22Rv1 (cell line): ENCODE measurements around the gene MAGEA1.
"Not testable (repeated sequence)": the region's sequence is repeated elsewhere in the genome, so short reads cannot be mapped to it uniquely, and the experiment has no call there.

Experiments
- CTCF ChIP-seq: fragments of 450-650 bp; IDR thresholded peaks from 2 replicates; pipeline ENCODE4 v1.5.1; 2017; ENCODE audit warnings: mild to moderate bottlenecking
- ZFX ChIP-seq: fragments of 450-650 bp; IDR thresholded peaks from 2 replicates; pipeline ENCODE4 v1.6.1; 2017; ENCODE audit warnings: antibody characterized with exemption, borderline replicate concordance

- not testable (repeated sequence) for TF ChIP-seq CTCF, ZFX
These were observed 10.7 kb upstream of the MAGEA1 start for GRCh38 chrX:153168423-153168822.
